Stimulated activated CD4-positive, alpha-beta T cell treated with anti-CD3 and anti-CD28 coated beads, Interleukin-2, amount 100 ng/mL, for 48 hours (primary cell): ENCODE results near the gene NRXN3.
A peak's percentile ranks its signal among the peaks of the same experiment; 100 is the strongest.

ENCODE experiments used
- DNase-seq, 2 donors: peaks; one replicate each; pipeline ENCODE4 v3.0.0-alpha.2; 2020

The NRXN3 gene

DNA sequence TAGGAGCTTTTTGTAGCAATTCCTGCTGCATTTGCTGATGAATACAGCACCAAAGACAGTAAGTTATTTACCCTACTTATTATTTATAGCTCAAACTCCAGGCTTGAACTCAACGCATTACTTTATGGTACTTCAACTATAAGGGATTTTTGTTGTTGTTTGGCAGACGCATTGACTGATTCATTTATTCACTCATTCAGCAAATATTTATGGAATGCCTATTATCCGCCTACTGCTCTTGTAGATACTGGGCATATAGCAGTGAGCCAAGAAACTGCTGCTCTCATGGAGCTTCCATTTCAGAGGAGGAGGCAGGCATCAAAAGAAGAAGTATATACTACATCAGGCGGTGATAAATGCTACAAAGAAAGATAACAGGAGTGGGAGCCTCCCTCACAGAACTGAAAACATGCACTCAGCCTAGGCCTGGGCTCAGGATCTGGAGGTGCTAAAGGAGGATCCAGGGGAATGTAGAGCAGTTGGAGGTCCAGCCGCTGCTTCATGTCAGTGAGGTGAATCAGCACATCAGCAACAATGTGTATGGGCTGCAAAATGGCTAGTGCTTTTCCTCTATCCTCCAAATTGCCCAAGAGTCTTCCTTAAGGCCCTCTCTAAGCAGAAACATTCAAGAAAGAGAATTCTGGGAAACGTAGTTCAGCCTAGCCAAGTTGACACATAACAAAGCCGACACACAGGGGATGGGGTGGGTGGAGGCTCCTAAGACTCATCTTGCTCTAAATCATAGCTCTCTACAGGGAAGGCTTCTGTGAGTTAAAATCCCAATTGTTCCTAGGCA is 157.5 kb downstream of the NRXN3 start:
- no peak for DNase-seq

DNA sequence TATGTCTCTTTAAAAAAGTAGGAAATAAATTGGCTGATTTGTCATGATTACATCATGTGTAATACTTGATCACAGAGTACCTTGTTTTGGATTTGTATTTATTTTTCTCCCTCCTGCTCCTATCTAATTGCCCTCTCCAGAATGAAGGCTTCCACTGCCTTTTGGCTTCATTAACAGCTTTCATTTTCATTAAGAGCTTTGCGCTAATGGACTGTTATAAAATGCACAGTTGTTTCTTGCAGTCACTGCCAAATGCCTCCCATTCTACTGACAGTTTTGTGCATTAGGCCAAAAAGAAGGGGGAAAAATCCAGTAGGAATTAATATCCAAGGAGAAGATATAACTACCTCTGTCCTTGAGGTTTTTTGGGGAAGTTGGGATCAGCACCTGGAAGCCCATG is 159.2 kb downstream of the NRXN3 start:
- DNase-seq = no peak

DNA sequence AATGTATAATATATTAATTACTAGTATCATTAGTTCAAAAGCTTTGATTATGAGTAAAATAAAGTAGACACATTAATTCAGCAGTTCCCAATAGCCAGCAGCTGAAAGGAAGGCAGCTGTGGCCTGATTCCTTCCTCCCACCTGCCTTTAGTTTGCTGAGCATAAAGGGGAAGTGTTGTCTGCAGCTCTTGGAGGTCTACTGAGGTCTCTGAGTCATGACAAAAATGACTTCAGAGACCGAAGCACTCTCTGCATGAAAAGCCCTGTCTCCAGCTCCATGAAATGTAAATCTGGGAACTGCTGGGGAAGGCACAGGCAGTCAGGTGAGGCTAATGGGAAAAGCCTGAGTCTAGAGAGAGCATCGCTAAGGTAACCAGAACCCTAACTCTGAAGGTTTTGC is 165.4 kb downstream of the NRXN3 start:
- no peak for DNase-seq

DNA sequence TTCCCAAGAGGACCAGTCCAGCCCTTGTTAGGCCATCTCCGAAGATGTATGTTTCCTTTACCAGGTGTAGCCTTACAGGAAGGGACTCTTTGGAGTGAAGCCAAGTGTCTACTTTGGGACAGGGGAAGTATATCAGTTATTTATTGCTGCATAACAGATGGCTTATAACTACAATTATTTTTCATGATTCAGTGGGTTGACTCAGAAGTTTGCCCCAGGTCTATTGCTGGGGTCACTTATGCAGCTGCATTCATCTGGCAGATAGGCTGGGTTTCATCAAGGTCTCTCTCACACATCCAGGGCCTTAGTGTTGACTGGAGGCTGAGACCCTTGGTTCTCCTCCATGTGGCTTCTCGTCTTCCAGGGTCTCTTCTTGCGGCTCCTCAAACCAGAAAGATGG is 170.1 kb downstream of the NRXN3 start:
- DNase-seq = no peak

DNA sequence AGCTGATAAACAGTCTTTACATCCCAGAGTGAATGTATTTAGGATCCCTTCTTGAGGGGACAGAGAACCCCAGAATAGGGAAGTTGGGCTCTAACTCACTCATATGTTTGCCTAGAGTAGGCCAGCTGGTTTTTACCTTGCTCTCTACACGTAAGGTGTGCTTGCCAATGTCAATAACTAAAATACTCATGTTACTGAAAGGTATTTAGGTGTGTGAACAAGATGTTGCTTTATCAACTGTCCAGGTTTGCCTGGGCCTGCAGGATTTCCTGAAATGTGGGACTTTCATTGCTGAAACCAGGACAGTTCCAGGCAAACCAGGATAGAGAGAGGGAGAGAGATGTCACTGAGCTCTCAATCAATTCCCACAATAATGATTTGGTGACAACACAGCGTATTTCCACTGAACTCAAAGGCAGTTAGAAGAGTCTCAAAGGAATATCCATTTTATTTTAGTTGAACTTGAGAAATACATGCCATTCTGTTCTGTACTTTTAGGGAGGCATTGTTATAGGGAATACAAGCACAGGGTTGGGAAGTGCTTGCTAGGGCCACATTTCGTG is 171.7 kb downstream of the NRXN3 start:
- no peak for DNase-seq

DNA sequence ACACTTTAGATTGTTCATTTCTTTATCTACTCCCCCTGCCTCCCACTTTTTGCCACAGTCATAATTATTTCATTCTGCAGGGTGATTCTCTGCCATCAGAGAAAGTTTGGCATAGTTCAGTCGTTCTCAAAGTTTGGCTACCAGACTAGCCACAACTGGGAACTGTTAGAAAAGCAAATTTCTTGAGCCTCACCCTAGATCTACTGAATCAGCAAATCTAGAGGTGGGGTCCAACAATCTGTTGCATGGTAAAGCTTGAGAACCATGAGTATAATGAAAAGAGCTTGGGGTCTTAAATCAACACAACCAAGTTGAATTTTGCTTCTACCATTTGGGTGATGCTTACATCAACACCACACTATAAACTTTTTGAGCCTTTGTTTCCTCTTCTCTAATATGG is 172.7 kb downstream of the NRXN3 start:
- no peak for DNase-seq

DNA sequence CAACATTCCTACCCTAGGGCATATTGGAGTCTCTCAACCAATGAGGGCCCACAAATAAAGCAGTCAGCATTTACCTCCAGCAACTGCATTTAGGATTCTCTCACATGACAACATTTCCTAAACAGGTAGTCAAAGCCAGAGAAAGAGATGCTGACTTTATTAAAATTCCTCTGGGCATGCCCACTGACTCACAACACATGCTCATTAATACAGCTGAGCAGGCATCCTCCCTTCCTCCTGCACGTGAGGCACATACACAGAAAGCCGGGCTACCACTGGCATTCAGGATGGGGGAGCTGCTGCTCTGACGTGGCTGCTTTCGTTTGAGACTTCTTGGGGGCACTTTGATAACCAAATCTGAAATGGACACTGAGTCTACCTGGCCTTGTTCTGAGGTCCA is 174.1 kb downstream of the NRXN3 start:
- DNase-seq = no peak

DNA sequence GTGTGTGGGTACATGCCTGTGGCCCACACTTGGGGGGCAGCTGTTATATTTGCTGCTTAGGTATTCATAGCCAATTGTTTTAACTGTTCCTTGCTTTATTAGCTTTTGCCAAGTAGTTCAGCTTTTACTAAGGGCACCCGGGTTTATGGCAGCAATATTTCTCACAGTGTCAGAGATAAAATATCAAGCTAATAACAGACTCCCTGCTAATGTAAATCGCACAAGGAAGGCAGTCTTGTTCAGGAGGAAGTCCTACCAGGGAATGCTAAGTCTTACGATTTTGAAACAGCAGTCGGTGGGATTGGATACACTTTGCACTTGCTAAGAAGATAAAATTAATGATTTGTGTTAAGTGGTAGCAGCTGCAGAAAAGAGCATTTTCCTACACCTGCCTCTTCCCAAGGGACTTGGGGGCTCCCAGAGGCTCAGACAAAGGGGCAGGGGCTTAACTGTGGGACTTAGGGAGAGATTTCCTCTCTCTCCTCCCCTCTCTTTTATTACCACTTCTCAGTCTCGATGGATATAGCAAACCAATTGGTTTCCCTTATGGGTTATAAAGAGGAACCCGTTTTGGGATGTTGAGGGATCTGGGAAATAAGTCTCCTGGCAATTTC is 175.1 kb downstream of the NRXN3 start:
- DNase-seq = no peak

DNA sequence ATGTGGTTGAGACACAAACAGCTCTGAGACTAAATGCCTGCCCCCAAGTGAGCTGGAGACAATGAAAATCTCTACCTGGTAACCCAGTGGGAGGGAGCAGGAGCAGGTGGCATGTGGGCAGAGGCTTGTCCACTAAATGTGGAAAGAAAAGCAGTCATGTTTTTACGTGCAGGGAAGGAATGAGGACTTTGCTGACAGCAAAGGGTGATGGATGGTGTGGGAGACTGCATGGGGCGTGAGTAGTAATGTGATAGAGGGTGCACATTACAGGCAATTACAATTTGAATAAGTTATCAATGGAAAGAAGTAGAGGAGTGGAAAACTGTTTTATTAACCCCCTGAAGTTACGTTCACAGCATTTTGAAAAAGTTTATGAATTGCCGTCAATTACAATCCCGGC is 176.6 kb downstream of the NRXN3 start:
- no peak for DNase-seq

DNA sequence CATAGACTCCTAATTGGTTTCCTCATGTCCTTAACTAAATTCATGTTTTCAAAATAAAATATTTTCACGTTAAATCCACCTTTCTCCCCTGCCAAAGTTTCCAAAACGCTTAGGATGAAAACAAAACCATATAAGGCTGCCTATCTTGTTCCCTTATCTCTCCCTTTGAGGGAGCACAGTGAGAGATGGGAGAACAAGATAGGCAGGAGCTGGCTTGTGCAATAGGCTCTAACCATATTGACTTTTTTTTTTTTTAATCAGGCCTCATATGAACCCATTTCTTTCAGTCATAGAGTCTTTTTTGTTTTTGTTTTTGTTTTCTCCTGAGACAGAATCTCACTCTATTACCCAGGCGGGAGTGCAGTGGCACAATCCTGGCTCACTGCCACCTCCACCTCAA is 184.9 kb downstream of the NRXN3 start:
- DNase-seq = no peak

DNA sequence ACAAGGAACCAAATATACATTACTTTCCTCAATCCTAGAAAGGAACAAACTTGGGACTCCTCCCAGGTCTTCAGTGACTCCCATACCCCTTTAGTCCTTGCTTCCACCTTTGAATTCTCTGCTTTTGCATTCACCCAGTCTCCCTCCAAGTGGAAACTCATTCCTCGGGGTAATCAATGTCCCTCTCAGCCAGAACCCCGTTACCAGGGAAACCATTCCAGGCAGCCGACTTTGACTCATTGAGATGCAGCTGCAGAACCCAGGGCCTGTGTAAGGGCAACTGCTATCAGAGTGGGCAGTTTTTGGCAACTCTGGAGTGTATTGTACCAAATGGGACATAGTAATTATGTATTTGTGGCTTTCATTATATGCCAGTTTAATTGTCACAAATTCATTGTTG is 186.2 kb downstream of the NRXN3 start:
- DNase-seq = no peak

DNA sequence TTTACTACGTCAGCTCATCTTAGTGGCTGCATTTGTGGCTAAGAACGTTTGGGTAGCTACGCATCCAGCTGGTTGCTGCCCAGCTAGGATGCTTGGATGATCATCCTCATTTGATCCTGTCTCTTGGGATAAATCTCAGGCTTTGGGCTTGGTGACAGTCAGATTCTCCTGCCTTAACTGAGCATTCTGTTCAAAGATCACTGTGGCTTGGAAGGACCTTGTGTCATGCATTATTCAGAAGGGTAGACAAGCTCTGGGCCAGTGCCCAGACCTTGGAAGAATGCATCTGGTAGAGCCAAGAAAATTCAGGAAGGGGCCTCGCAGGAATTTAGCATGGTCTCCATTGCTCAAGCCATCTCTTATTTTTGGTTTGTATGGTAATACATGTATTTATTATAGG is 188.4 kb downstream of the NRXN3 start:
- DNase-seq = no peak

DNA sequence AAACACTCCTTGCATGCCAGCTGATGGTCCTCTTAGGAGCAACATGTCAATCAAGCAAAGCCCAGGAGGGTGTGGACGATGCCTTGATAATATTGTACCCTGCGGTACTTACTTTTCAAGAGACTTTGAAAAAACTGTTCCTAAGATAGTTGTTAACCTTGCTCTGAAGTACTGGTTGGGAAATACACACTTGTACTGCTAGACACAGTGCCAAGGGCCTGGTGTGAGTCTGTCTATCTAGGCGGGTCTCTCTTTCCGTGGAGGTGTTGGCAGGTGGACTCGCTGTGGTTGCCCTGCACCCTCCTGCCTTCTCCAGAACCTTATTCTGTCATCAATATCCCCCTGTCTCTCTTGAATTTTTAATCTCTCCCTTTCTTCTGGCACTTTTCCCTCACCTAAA is 189.4 kb downstream of the NRXN3 start:
- DNase-seq = no peak

DNA sequence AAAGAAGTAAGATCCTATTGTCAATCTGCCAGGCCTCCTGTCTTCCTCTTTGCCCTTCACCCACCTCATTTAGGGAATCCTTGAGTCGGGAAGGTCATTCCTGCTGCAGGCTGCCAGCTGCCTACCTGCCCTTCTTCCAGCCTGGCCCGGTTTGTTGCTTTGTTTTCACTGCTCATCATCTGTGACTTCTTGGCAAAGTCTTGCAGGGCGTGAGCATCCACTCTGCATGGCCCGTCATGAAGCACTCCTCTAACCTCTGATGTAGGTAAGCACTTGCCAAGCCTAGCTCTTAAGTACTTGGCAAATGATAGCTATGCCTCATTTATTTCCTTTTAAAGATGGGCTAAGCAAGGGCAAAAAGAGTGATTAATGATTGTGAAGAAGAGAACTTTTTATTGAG is 192.8 kb downstream of the NRXN3 start:
- no peak for DNase-seq

DNA sequence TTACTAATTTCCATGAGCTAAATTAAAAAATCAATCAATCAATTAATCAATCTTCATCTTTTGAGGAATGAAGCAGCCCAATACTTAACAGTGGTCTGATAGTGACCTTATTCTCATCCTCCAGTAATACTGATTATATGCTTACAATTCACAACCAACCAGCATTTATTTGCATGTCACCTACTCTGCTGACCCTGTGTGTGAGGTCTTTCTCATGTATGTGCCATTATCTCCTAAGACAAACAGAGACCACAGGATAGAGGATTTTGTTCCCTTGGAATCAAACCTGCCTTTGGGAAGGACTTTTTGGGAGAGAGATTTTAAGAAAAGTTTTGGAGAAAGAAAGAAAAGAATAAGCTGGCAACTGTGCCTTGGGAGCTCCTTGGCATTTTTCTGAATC is 197.2 kb downstream of the NRXN3 start:
- DNase-seq = no peak

DNA sequence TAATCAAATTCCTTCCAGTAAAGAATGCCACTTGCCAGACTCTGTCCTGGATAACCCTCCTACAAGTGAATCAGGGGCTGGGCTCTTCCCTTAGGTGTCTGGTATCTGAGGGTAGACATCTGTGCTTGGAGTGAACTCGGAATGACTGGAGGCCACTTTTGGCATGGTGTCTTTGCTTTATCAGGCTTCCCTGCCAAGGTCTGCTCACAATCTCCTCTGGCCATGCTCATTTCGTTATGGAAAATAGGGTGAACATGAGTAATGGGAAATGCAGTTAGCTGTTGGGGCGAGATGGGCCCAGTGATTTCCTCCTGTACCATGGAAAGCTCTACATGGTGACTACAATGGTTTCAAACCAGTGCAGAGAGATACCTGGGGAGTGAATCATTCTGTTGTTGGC is 212.9 kb downstream of the NRXN3 start:
- no peak for DNase-seq

DNA sequence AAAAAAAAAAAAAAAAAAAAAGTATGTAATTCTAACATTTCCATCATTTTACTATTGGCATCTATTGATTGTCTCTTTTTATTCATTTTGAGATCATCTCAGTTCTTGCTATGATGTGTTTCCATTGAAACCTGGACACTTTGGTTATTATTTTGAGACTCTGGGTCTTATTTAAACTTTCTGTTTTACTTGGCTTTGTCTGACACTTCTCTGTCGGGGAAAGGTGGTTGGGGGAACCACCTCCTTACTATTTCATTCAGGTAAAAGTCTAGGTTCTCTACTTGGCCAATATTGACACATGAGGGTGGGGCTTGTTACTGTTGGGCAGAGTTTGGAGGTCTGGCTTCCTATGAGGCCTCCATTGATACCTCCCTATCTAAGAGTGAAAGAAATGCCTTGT is 228.0 kb downstream of the NRXN3 start:
- no peak for DNase-seq

DNA sequence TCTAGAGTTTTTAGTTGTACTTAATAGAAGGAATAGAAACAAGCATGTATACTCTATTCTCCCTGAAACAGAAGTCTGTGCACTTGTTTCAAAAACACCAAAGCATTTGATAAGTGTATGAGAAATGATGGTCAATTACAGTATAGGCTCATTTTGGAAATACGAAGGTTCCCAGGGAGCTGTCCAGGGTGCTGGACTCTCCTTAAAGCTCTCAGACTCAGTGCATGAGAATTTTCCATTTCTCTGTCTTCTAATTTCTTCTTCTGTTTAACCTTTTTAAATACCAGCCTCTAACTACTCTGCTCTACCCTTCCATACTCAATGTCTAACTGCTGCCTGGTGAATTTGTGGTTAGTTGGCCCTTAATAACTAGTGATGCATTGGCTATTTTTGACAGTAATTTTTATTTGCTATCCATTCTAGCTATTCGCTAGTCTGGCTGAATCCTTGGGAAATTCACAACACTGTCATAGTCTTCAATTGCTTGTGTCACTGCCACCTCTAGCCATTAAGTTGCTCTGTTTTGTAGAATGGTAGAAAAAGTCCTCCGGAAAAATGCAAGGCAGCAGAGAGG is 229.2 kb downstream of the NRXN3 start:
- peak; percentile 1 to 10 for DNase-seq

DNA sequence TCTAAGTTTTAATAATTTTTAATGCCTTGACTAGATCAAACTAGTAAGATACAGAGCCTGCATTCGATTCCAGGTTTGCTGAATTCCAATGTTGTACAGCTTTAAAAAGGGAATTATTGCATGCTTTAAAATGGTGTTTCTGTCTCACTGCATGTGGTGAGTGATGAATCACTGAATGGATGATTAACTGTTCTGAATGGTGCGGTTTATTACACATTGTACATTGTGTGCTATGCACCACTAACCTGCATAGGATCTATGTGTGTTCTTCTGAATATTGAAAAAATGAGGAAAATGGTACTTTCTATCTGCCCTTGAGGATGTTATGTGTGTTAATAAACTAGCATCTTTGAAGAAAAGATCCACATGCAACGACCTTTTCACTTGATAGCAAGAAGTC is 231.7 kb downstream of the NRXN3 start:
- DNase-seq = no peak

DNA sequence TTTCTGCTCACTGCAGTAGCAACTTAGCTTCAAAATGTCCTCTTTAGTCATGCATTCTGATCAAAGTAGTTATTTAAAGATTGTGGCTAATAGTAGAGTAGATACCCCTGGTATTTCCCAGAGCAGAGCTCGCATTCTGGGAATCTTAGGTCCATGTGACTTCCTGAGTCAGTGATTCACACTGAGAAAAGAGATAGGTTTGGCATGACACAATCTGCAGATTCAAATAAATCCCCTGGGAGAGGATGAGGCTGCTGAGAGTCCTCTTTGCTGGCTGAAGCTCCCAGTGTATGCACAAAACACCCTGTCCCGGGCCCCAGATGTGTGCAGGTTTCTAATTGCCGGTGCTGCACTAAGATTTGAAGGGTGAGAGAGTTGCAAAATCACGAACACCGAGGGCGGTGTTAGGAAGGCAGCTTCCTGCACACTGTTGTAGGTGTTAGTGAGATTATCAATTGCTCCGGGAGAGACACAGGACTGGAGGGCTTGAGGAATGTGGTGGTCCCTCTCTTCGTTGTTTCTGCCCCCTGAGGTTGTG is 233.2 kb downstream of the NRXN3 start:
- DNase-seq = no peak

DNA sequence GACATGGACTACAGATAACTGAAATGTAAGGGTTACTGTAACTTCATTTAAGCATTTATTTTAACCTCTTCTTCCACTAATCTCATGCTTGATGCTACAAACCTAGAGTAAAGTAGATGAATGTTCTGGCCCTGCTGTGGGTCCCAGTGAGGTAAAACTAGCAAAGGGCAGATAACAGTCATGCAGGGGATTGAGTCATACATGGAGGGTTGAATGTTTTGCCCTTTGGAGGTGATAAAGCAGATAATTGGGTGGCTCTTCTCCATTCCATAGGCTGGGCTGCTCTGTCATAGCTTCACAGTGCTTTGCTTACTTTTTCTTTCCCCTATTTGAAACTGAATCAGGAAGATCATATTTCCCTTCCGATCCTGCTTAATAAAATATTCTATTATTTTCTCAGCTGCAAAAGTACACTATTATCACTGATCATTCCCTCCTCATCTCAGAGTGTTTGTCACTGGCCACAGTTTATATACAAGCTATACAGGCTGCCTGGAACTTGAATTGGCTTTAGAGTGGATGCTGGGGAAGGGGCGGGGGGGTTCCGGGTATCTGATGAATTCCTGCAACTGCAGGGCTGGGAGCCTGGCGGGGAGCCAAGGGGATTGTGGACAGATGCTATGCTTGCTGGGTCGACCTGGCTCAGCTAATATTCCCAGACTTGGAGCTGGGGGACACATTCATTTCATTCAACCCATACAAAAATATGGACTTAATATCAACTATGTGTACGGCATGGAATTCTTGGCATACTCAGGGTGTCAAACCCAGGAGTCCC is 235.1 kb downstream of the NRXN3 start:
- no peak for DNase-seq

DNA sequence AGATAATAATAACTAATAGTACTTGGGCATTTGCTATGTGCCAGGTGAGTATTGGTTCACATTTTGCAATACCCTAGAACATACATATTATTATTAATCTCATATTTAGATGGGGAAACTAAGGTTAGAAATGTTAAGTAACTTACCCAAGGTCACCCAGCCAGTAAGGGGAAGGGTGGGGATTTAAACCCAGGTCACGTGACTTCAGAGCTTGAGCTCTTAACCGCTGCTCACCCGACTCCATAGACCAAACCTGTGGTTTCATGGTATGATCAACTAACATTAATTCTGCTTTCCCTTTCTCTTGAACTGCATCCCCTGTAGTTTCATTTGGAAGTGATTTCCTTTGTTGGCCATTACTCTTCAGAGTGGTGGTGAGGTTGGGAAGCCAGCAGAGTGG is 242.3 kb downstream of the NRXN3 start:
- DNase-seq = no peak

DNA sequence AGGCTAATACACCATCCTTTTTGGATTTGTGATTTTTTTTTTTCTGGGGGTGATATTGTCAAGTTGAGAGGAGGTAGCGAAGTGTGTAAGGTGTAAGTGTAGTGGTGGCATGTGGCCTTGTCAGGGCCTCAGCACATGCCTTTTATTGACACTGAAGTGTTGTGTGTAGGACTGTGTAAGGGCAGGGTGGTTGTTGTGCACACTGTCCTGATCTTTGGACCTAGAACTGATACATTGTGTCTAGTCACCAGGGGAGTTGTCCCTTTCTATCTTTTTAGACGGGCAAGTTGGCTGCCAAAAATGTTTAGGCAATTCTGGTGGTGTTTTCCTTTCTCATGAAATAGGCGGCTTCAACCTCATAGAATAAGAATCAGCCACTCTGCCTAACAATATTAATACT is 244.0 kb downstream of the NRXN3 start:
- DNase-seq = no peak
